ENCODE measurements around the gene ASCC3. TPM values are rescaled to one million over a fixed set of nuclear protein-coding genes. Genes with fewer than 3 reads are reported as not detected.

Gene ASCC3
- total and polyA plus RNA-seq, 2 experiments from 2014 or later, result 34.0 to 77.6 TPM

DNA sequence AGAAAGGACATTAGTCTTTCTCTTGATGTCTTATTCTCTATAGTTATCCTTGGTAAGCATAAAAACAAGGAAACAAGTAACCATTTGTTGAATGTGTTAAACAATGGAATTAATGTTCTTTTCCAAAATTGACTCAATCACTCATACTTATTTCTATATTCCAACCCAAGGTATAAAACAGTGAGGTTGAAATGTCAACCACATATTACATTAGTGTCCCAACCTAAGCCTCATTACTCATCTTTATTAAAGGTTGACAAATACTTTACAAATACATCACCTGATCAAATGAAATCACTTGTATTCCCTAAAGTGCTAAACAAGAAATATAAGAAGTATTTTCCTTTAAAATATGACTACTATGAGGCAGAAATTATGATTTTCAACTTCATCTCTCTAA lies 100.5 kb downstream of the ASCC3 start:
- H3K9me2 ChIP-seq (replicated peaks; ENCODE audit: insufficient read depth), result no peaks in the 10 kb centered on the region
- no peaks in the 10 kb centered on the region for H3K79me2 ChIP-seq
- H2AFZ ChIP-seq, result no peak overlapping the region
- H3K4me2 ChIP-seq, result no peak overlapping the region
- DNase-seq (ENCODE audit: low spot score), result no peak
- no peaks in the 10 kb centered on the region for H3K36me3 ChIP-seq (replicated peaks; ENCODE audit: insufficient read depth, low read depth)
- H3K4me1 ChIP-seq (ENCODE audit: insufficient read depth), result no peaks in the 10 kb centered on the region
- H3K4me3 ChIP-seq, result no peak overlapping the region
- H4K20me1 ChIP-seq (ENCODE audit: insufficient read depth, poor library complexity, severe bottlenecking), result no peaks in the 10 kb centered on the region
- H3K27ac ChIP-seq, result no peak overlapping the region
- no peaks in the 10 kb centered on the region for H3K27me3 ChIP-seq
- H3K9me3 ChIP-seq (ENCODE audit: low read depth), result no peaks in the 10 kb centered on the region
- TF ChIP-seq, protein P1, sequence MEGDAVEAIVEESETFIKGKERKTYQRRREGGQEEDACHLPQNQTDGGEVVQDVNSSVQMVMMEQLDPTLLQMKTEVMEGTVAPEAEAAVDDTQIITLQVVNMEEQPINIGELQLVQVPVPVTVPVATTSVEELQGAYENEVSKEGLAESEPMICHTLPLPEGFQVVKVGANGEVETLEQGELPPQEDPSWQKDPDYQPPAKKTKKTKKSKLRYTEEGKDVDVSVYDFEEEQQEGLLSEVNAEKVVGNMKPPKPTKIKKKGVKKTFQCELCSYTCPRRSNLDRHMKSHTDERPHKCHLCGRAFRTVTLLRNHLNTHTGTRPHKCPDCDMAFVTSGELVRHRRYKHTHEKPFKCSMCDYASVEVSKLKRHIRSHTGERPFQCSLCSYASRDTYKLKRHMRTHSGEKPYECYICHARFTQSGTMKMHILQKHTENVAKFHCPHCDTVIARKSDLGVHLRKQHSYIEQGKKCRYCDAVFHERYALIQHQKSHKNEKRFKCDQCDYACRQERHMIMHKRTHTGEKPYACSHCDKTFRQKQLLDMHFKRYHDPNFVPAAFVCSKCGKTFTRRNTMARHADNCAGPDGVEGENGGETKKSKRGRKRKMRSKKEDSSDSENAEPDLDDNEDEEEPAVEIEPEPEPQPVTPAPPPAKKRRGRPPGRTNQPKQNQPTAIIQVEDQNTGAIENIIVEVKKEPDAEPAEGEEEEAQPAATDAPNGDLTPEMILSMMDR (IDR thresholded peaks at IDR 0.05; ENCODE audit: poor library complexity), result no peak
- TF ChIP-seq EZH2phosphoT487 (IDR thresholded peaks at IDR 0.05; ENCODE audit: low read depth, severe bottlenecking, unreplicated experiment) (no peak), EZH2 (IDR thresholded peaks at IDR 0.05; ENCODE audit: borderline replicate concordance) (no peak)

GRCh38 chr6:100775667-100776066 lies 105.5 kb downstream of the ASCC3 start:
- 86% methylated on average over 2 of the region's 2 CpGs for WGBS (ENCODE audit: low lambda C conversion rate, missing lambda C conversion rate)
- H4K20me1 ChIP-seq (ENCODE audit: insufficient read depth, poor library complexity, severe bottlenecking), result no peaks in the 10 kb centered on the region
- no peaks in the 10 kb centered on the region for H3K9me3 ChIP-seq (ENCODE audit: low read depth)
- H3K27me3 ChIP-seq, result no peaks in the 10 kb centered on the region
- no peak for TF ChIP-seq EZH2phosphoT487 (IDR thresholded peaks at IDR 0.05; ENCODE audit: low read depth, severe bottlenecking, unreplicated experiment)
- TF ChIP-seq, protein P1 (IDR thresholded peaks at IDR 0.05; ENCODE audit: poor library complexity), result peak; percentile 45
- TF ChIP-seq EZH2 (IDR thresholded peaks at IDR 0.05; ENCODE audit: borderline replicate concordance), result no peak
- no peaks in the 10 kb centered on the region for H3K36me3 ChIP-seq (replicated peaks; ENCODE audit: insufficient read depth, low read depth)
- H3K79me2 ChIP-seq, result no peaks in the 10 kb centered on the region
- H2AFZ ChIP-seq, result no peak overlapping the region
- H3K4me2 ChIP-seq, result no peak overlapping the region
- no peak overlapping the region for H3K4me3 ChIP-seq
- H3K27ac ChIP-seq, result no peak overlapping the region
- no peak for DNase-seq (ENCODE audit: low spot score)
- H3K9me2 ChIP-seq (replicated peaks; ENCODE audit: insufficient read depth), result no peaks in the 10 kb centered on the region
- H3K4me1 ChIP-seq (ENCODE audit: insufficient read depth), result no peaks in the 10 kb centered on the region

- Histone ChIP-seq H3K79me2 (no peaks in the 10 kb centered on the region), H3K27ac (no peak overlapping the region), H3K9me2 (replicated peaks; ENCODE audit: insufficient read depth) (no peaks in the 10 kb centered on the region), H3K36me3 (replicated peaks; ENCODE audit: insufficient read depth, low read depth) (no peaks in the 10 kb centered on the region), H3K4me1 (ENCODE audit: insufficient read depth) (no peaks in the 10 kb centered on the region), H3K4me3 (no peak overlapping the region), H3K4me2 (no peak overlapping the region), H3K9me3 (ENCODE audit: low read depth) (no peaks in the 10 kb centered on the region), H2AFZ (no peak overlapping the region), H4K20me1 (ENCODE audit: insufficient read depth, poor library complexity, severe bottlenecking) (no peaks in the 10 kb centered on the region), H3K27me3 (no peaks in the 10 kb centered on the region)
- no peak for DNase-seq (ENCODE audit: low spot score)
- 0% methylated on average over 1 of the region's 1 CpG for WGBS (ENCODE audit: low lambda C conversion rate, missing lambda C conversion rate)
- TF ChIP-seq, protein P1 (IDR thresholded peaks at IDR 0.05; ENCODE audit: poor library complexity), result no peak
- TF ChIP-seq EZH2phosphoT487 (IDR thresholded peaks at IDR 0.05; ENCODE audit: low read depth, severe bottlenecking, unreplicated experiment) (no peak), EZH2 (IDR thresholded peaks at IDR 0.05; ENCODE audit: borderline replicate concordance) (no peak)
These were observed 106.4 kb downstream of the ASCC3 start for GRCh38 chr6:100774681-100775080.

DNA sequence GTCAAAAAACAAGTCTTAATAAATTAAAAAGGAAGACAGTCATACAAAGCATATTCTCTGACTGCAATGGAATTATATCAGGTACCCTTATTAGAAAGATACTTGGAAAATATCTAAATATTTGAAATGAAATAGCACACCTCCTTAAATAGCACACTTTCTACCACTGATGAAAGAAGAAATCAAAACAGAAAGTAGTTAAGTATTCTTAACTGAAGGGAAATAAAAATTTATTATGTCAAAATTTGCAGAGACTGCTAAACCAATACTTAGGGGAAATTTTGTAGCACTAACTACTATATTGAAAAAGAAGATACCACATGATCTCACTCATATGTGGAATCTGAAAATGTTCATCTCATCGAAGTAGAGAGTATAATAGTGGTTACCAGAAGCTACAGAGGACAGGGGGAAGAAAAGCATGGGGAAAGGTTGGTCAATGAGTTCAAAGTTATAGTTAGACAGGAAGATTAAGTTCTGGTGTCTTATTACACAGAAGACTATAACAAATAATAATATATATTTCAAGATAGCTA lies 112.2 kb downstream of the ASCC3 start:
- H3K4me3 ChIP-seq, result no peak overlapping the region
- no peak for DNase-seq (ENCODE audit: low spot score)
- TF ChIP-seq EZH2phosphoT487 (IDR thresholded peaks at IDR 0.05; ENCODE audit: low read depth, severe bottlenecking, unreplicated experiment) (no peak), EZH2 (IDR thresholded peaks at IDR 0.05; ENCODE audit: borderline replicate concordance) (no peak)
- TF ChIP-seq, protein P1 (IDR thresholded peaks at IDR 0.05; ENCODE audit: poor library complexity), result no peak
- H3K4me1 ChIP-seq (ENCODE audit: insufficient read depth), result no peaks in the 10 kb centered on the region
- 94% methylated on average over 1 of the region's 1 CpG for WGBS (ENCODE audit: low lambda C conversion rate, missing lambda C conversion rate)
- no peaks in the 10 kb centered on the region for H3K79me2 ChIP-seq
- peaks cover 4% of the 10 kb centered on the region for H3K9me3 ChIP-seq (ENCODE audit: low read depth)
- no peak overlapping the region for H3K4me2 ChIP-seq
- no peak overlapping the region for H2AFZ ChIP-seq
- H3K27ac ChIP-seq, result no peak overlapping the region
- H3K36me3 ChIP-seq (replicated peaks; ENCODE audit: insufficient read depth, low read depth), result peaks cover 5% of the 10 kb centered on the region
- H4K20me1 ChIP-seq (ENCODE audit: insufficient read depth, poor library complexity, severe bottlenecking), result no peaks in the 10 kb centered on the region
- H3K9me2 ChIP-seq (replicated peaks; ENCODE audit: insufficient read depth), result no peaks in the 10 kb centered on the region
- H3K27me3 ChIP-seq, result no peaks in the 10 kb centered on the region

Data from hepatocyte (in vitro differentiated cells).